Aorta (tissue), 5 donors: ENCODE data around the gene RAB31. TPM values are rescaled to one million over a fixed set of nuclear protein-coding genes. Genes with fewer than 3 reads are reported as not detected.
A peak's percentile ranks its signal among the peaks of the same experiment; 100 is the strongest.

Experiments used
- ATAC-seq: fragments of 200-7000 bp; cut with Tn5 transposase; one replicate; pipeline ENCODE4 v1.9.1; 2022; ENCODE audit warnings: moderate library complexity; ENCODE audit not compliant: low FRiP score
- DNase-seq, 2 donors: peaks; one replicate each; pipeline ENCODE4 v3.0.0-alpha.2; 2020
- H3K27ac ChIP-seq, 2 donors: one replicate each; pipeline ENCODE4 v1.5.1; 2013; ENCODE audit warnings: low read length in 2 of 2, mild to moderate bottlenecking in 2 of 2, moderate library complexity in 2 of 2, control low read depth in 1 of 2, inconsistent platforms in 1 of 2, low read depth in 1 of 2
- H3K27me3 ChIP-seq, 2 donors: one replicate each; pipeline ENCODE4 v1.6.1; 2013; ENCODE audit warnings: control low read depth in 1 of 2, low read length in 1 of 2, mild to moderate bottlenecking in 1 of 2, moderate library complexity in 1 of 2; ENCODE audit not compliant: insufficient read depth in 2 of 2, control insufficient read depth in 1 of 2
- H3K36me3 ChIP-seq, 2 donors: one replicate each; pipeline ENCODE4 v1.6.1; 2013; ENCODE audit warnings: control low read depth in 1 of 2, low read length in 1 of 2, mild to moderate bottlenecking in 1 of 2; ENCODE audit not compliant: insufficient read depth in 2 of 2, control insufficient read depth in 1 of 2
- H3K4me1 ChIP-seq, 2 donors: one replicate each; pipeline ENCODE4 v1.6.1; 2013; ENCODE audit warnings: low read length in 2 of 2, control low read depth in 1 of 2, mild to moderate bottlenecking in 1 of 2, moderate library complexity in 1 of 2; ENCODE audit not compliant: insufficient read depth in 2 of 2, control insufficient read depth in 1 of 2
- H3K4me3 ChIP-seq, 2 donors: one replicate each; pipeline ENCODE4 v1.5.1; 2013; ENCODE audit warnings: low read length in 2 of 2, control low read depth in 1 of 2, mild to moderate bottlenecking in 1 of 2
- H3K9me3 ChIP-seq: one replicate; pipeline ENCODE4 v1.6.1; 2013; ENCODE audit warnings: mild to moderate bottlenecking, low read length; ENCODE audit not compliant: control insufficient read depth
- WGBS, 2 donors: extraction: QIAGEN DNeasy Blood & Tissue Kit; methylation state at CpG; one replicate each; pipeline ENCODE4 v1.1.7; 2013; 5-methylcytosine and 5-hydroxymethylcytosine counted together
- intact Hi-C, 2 donors: fragments of 100-400 bp; cut with DNase I; formaldehyde crosslinking; loops; one replicate each; pipeline versions ENCODE4 v1.14.2 to v1.15.0; 2022
- polyA plus RNA-seq, 2 donors: library from polyadenylated mRNA; stranded (reverse); fragments of 200-250 nt; gene quantifications; one replicate each; pipeline ENCODE4 v1.2.3, GENCODE V29; 2013
- total RNA-seq, 2 donors: library from RNA; stranded (reverse); fragmentation: NEBNext Ultra II Directional; extraction: Animal tissue kit (Norgen Biotek cat#: 25700); gene quantifications; one replicate each; pipeline ENCODE4 v1.2.1, GENCODE V29; 2021
- donor health status: healthy with polysubstance abuse.
- donor health status: Bipolar disorder and iron deficiency.
- donor health status: DM: no; HTN: no; CAD: no.
- donor health status: DM: no; HTN: no; CAD: no.
- donor health status: DM: yes; HTN: yes; CAD: no.

The RAB31 gene
- total and polyA plus RNA-seq, 4 donors, result 57.6 to 145 (median 90.8) TPM

GRCh38 chr18:9771977-9772660 lies 64.0 kb downstream of the RAB31 start:
- Histone ChIP-seq H3K4me1 (peaks cover 0 to 4% of the 10 kb centered on the region in 2 donors), H3K4me3 (no peak overlapping the region), H3K36me3 (no peaks in the 10 kb centered on the region), H3K9me3 (no peaks in the 10 kb centered on the region), H3K27ac (no peak overlapping the region), H3K27me3 (no peaks in the 10 kb centered on the region)
- intact Hi-C loops, result loop anchor here (5.0 to 10.0 kb wide), 3 partner anchors 85 to 197 kb away; partner anchors contain the start of gene PPP4R1 (in 1 of the 2)
- DNase-seq (no peak), ATAC-seq (peak; percentile 36)
- 86 to 92% methylated on average over 14 of the region's 14 CpGs for WGBS, 2 donors

GRCh38 chr18:9772847-9773677 lies 65.0 kb downstream of the RAB31 start:
- ATAC-seq, result no peak
- intact Hi-C loops, result loop anchor here (5.0 to 10.0 kb wide), 3 partner anchors 86 to 198 kb away; partner anchors contain the start of gene PPP4R1 (in 1 of the 2)

GRCh38 chr18:9774150-9774549 lies 66.0 kb downstream of the RAB31 start:
- intact Hi-C loops, result loop anchor here (5.0 to 10.0 kb wide), 3 partner anchors 87 to 199 kb away; partner anchors contain the start of gene PPP4R1 (in 1 of the 2)
- Histone ChIP-seq H3K9me3 (no peaks in the 10 kb centered on the region), H3K27me3 (no peaks in the 10 kb centered on the region), H3K4me3 (no peak overlapping the region), H3K36me3 (no peaks in the 10 kb centered on the region), H3K27ac (no peak overlapping the region), H3K4me1 (peaks cover 0 to 4% of the 10 kb centered on the region in 2 donors)
- DNase-seq (no peak), ATAC-seq (no peak)
- WGBS, 2 donors, result 94 to 95% methylated on average over 5 of the region's 5 CpGs

More at GRCh38 chr18:9772847-9773677, 65.0 kb downstream of the RAB31 start:
- WGBS, 2 donors, result 88 to 92% methylated on average over 13 of the region's 13 CpGs
- Histone ChIP-seq H3K4me1 (peaks cover 0 to 4% of the 10 kb centered on the region in 2 donors), H3K27me3 (no peaks in the 10 kb centered on the region), H3K9me3 (no peaks in the 10 kb centered on the region), H3K36me3 (no peaks in the 10 kb centered on the region), H3K27ac (no peak overlapping the region), H3K4me3 (no peak overlapping the region)
- no peak for DNase-seq

- ATAC-seq (no peak), DNase-seq (no peak)
- Histone ChIP-seq H3K4me1 (peaks cover 0 to 4% of the 10 kb centered on the region in 2 donors), H3K27me3 (no peaks in the 10 kb centered on the region), H3K27ac (no peak overlapping the region), H3K36me3 (no peaks in the 10 kb centered on the region), H3K9me3 (no peaks in the 10 kb centered on the region), H3K4me3 (no peak overlapping the region)
- intact Hi-C loops, result loop anchor here (10.0 kb wide), 2 partner anchors 160 to 200 kb away; partner anchors contain the start of gene PPP4R1 (in 1 of the 2)
- 87 to 89% methylated on average over 10 of the region's 10 CpGs for WGBS, 2 donors
Observed at GRCh38 chr18:9775178-9775577, 67.1 kb downstream of the RAB31 start.

- Histone ChIP-seq H3K27me3 (no peaks in the 10 kb centered on the region), H3K4me3 (no peak overlapping the region), H3K9me3 (no peaks in the 10 kb centered on the region), H3K4me1 (peaks cover 0 to 3% of the 10 kb centered on the region in 2 donors), H3K27ac (no peak overlapping the region), H3K36me3 (no peaks in the 10 kb centered on the region)
- intact Hi-C loops, result loop anchor here (10.0 kb wide), 2 partner anchors 165 to 205 kb away; partner anchors contain the start of gene PPP4R1 (in 1 of the 2)
- ATAC-seq (no peak), DNase-seq (no peak)
- 93 to 97% methylated on average over 4 of the region's 4 CpGs for whole genome bisulfite sequencing, 2 donors
Observed at GRCh38 chr18:9779630-9780029, 71.5 kb downstream of the RAB31 start.

- H3K36me3 ChIP-seq, result no peaks in the 10 kb centered on the region
- H3K27me3 ChIP-seq, result no peaks in the 10 kb centered on the region
- H3K9me3 ChIP-seq, result no peaks in the 10 kb centered on the region
- peak overlapping the region in 1 of 2 donors; percentile 97 for H3K27ac ChIP-seq
- DNase-seq (no peak), ATAC-seq (no peak)
- WGBS, 2 donors, result 58 to 61% methylated on average over 11 of the region's 11 CpGs
- peaks cover 0 to 3% of the 10 kb centered on the region in 2 donors for H3K4me1 ChIP-seq
- no peak overlapping the region for H3K4me3 ChIP-seq
- intact Hi-C loops, result no loop called here
Observed at GRCh38 chr18:9782073-9782857, 74.2 kb downstream of the RAB31 start.

DNA sequence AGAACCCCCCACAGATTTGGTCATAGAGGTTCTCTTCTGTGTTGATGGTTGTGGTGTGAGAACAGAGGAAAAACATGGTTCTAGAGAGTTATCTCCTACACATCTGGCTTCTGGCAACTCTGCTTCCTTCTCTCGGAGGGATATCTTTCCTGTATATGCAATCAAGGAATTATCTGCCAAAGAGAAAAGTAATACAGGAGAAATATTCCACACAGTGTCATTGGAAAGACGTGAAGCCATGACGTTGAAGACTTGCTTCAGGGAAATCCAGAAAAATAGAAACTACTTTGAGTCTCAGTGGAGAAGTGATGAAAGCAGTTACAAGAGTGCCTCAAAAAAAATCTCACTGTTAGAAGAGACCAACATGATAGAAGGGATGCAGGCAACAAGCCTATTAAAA lies 78.5 kb downstream of the RAB31 start:
- H3K27me3 ChIP-seq, result no peaks in the 10 kb centered on the region
- no peak overlapping the region for H3K27ac ChIP-seq
- intact Hi-C loops, result no loop called here
- peaks cover 0 to 3% of the 10 kb centered on the region in 2 donors for H3K36me3 ChIP-seq
- WGBS, 2 donors, result 92 to 94% methylated on average over 3 of the region's 3 CpGs
- ATAC-seq, result no peak
- no peaks in the 10 kb centered on the region for H3K9me3 ChIP-seq
- DNase-seq, result no peak
- no peak overlapping the region for H3K4me3 ChIP-seq
- H3K4me1 ChIP-seq, result peaks cover 0 to 3% of the 10 kb centered on the region in 2 donors

- H3K9me3 ChIP-seq, result no peaks in the 10 kb centered on the region
- no peak for DNase-seq
- H3K4me1 ChIP-seq, result peaks cover 0 to 3% of the 10 kb centered on the region in 2 donors
- no peaks in the 10 kb centered on the region for H3K27me3 ChIP-seq
- intact Hi-C loops, result no loop called here
- H3K4me3 ChIP-seq, result no peak overlapping the region
- 96 to 98% methylated on average over 1 of the region's 1 CpG for WGBS, 2 donors
- H3K27ac ChIP-seq, result no peak overlapping the region
- no peak for ATAC-seq
- H3K36me3 ChIP-seq, result peaks cover 0 to 3% of the 10 kb centered on the region in 2 donors
Observed at GRCh38 chr18:9787036-9787435, 78.9 kb downstream of the RAB31 start.
